ENCODE measurements around the gene BCAS3. TPM values are rescaled to one million over a fixed set of nuclear protein-coding genes. Genes with fewer than 3 reads are reported as not detected.

The BCAS3 gene
- total RNA-seq, 1 donor from 2014 or later: 38.1 TPM

GRCh38 chr17:61284174-61284573 lies 606.5 kb downstream of the BCAS3 start:
- Mint-ChIP-seq H3K9me3 (ENCODE audit: unreplicated experiment) (no peaks in the 10 kb centered on the region), H3K4me3 (ENCODE audit: unreplicated experiment) (no peak overlapping the region), H3K27me3 (ENCODE audit: unreplicated experiment) (peaks cover 3% of the 10 kb centered on the region), H3K4me1 (ENCODE audit: unreplicated experiment) (peaks cover 8% of the 10 kb centered on the region), H3K36me3 (ENCODE audit: low read depth, unreplicated experiment) (no peaks in the 10 kb centered on the region), H3K27ac (ENCODE audit: unreplicated experiment) (no peak overlapping the region)
- no peak for DNase-seq (ENCODE audit: low spot score)
- TF ChIP-seq, protein P1, sequence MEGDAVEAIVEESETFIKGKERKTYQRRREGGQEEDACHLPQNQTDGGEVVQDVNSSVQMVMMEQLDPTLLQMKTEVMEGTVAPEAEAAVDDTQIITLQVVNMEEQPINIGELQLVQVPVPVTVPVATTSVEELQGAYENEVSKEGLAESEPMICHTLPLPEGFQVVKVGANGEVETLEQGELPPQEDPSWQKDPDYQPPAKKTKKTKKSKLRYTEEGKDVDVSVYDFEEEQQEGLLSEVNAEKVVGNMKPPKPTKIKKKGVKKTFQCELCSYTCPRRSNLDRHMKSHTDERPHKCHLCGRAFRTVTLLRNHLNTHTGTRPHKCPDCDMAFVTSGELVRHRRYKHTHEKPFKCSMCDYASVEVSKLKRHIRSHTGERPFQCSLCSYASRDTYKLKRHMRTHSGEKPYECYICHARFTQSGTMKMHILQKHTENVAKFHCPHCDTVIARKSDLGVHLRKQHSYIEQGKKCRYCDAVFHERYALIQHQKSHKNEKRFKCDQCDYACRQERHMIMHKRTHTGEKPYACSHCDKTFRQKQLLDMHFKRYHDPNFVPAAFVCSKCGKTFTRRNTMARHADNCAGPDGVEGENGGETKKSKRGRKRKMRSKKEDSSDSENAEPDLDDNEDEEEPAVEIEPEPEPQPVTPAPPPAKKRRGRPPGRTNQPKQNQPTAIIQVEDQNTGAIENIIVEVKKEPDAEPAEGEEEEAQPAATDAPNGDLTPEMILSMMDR (IDR thresholded peaks at IDR 0.05; ENCODE audit: unreplicated experiment): no peak

DNA sequence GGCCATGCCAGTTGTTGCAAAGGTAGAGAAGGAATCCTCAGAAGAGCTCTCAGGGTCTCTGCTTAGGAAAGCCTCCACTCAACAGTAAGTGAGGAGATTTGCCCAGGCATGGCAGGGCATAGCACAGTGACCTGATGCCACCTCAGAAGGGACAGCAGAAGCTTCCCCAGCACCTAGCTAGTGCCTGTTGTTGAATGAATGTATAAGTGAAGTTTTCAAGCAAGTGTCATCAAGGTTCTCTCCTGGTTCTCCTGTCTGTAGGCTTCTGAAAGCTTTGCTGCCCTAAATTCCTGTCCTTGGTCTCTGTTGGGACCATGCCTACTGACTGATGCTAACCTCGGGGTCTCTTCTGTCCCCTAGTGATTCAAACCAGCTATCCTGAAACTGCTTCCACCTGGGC lies 607.1 kb downstream of the BCAS3 start:
- TF ChIP-seq, protein P1 (IDR thresholded peaks at IDR 0.05; ENCODE audit: unreplicated experiment): no peak
- no peaks in the 10 kb centered on the region for H3K9me3 Mint-ChIP-seq (ENCODE audit: unreplicated experiment)
- H3K4me3 Mint-ChIP-seq (ENCODE audit: unreplicated experiment): no peak overlapping the region
- no peak overlapping the region for H3K27ac Mint-ChIP-seq (ENCODE audit: unreplicated experiment)
- H3K27me3 Mint-ChIP-seq (ENCODE audit: unreplicated experiment): peaks cover 3% of the 10 kb centered on the region
- no peak for DNase-seq (ENCODE audit: low spot score)
- no peaks in the 10 kb centered on the region for H3K36me3 Mint-ChIP-seq (ENCODE audit: low read depth, unreplicated experiment)
- H3K4me1 Mint-ChIP-seq (ENCODE audit: unreplicated experiment): peaks cover 8% of the 10 kb centered on the region

DNA sequence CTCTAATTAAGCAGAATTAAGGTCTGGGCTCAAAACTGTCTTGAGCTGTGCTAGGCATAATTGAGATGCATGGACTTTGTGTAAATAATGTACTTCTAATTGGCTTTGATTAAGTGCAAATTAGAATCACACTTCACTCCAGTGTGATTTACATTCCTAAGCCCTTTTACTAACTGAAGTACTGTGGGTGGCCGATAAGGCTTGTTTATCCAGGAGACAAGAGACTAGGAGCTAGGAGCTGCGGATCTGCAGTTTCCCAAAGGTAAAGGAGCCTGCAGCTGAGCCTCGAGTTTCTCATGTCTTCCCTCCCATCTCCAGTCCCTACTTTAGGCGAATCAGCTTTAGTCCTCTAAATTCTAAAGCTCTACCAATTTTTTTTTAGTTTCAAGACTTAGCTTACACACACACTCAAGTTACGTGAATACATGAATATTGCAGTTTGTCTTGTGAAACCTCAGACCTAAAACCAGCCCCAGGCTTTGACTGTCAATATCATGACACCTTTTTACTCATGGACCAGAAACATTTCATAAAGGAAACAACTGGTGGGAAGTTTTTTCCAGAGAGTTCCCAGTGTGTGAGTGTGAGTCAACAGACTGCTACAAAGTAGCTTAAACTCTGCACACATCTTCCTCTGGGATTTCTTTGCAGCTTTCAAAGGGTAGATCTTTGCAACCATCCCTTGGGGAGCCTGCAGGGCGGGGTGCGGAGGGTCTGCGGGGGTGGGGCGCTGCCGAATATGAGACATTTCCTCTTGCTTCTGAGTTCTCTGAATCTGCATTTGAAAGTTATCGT lies 608.1 kb downstream of the BCAS3 start:
- TF ChIP-seq, protein P1 (IDR thresholded peaks at IDR 0.05; ENCODE audit: unreplicated experiment): no peak
- H3K4me3 Mint-ChIP-seq (ENCODE audit: unreplicated experiment): no peak overlapping the region
- peaks cover 2% of the 10 kb centered on the region for H3K27me3 Mint-ChIP-seq (ENCODE audit: unreplicated experiment)
- no peaks in the 10 kb centered on the region for H3K36me3 Mint-ChIP-seq (ENCODE audit: low read depth, unreplicated experiment)
- peaks cover 8% of the 10 kb centered on the region for H3K4me1 Mint-ChIP-seq (ENCODE audit: unreplicated experiment)
- DNase-seq (ENCODE audit: low spot score): no peak
- H3K27ac Mint-ChIP-seq (ENCODE audit: unreplicated experiment): no peak overlapping the region
- no peaks in the 10 kb centered on the region for H3K9me3 Mint-ChIP-seq (ENCODE audit: unreplicated experiment)

DNA sequence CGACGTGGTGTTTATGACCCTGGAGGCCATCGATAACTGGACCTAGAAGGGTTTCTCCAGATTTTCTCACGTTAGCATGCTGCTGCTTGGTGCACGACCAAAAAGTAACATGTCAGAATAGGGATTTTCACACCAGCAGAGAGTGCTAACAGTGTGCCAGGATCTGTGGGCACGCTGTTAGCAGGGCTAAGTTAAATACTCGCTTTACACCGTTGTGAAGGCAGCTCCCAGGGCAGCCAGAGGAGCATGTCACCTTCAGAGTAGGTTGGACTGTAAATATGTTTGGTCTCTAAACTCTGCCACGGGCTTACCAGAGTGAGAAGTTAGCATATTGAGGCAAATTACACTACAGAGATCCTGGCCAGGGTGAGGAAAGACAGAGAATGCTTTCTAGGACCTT lies 608.8 kb downstream of the BCAS3 start:
- TF ChIP-seq, protein P1 (IDR thresholded peaks at IDR 0.05; ENCODE audit: unreplicated experiment): no peak
- H3K27me3 Mint-ChIP-seq (ENCODE audit: unreplicated experiment): peaks cover 2% of the 10 kb centered on the region
- H3K27ac Mint-ChIP-seq (ENCODE audit: unreplicated experiment): no peak overlapping the region
- no peaks in the 10 kb centered on the region for H3K36me3 Mint-ChIP-seq (ENCODE audit: low read depth, unreplicated experiment)
- DNase-seq (ENCODE audit: low spot score): no peak
- H3K9me3 Mint-ChIP-seq (ENCODE audit: unreplicated experiment): no peaks in the 10 kb centered on the region
- H3K4me3 Mint-ChIP-seq (ENCODE audit: unreplicated experiment): no peak overlapping the region
- peaks cover 8% of the 10 kb centered on the region for H3K4me1 Mint-ChIP-seq (ENCODE audit: unreplicated experiment)
